ENCODE data around the gene NFKBIE.

- TF ChIP-seq EZH2 (IDR thresholded peaks at IDR 0.05; ENCODE audit: insufficient read depth, low read length) (peak; percentile 81), CTCF (IDR thresholded peaks at IDR 0.05; ENCODE audit: insufficient read depth, low read depth, low read length) (no peak)
These were observed 32.0 kb upstream of the NFKBIE start for GRCh38 chr6:44297063-44298038.
